GM12875 (cell line): ENCODE measurements around the gene JAK3.
"Not testable (repeated sequence)": the region's sequence is repeated elsewhere in the genome, so short reads cannot be mapped to it uniquely, and the experiment has no call there.

Source experiments
- H3K4me3 ChIP-seq: one replicate; pipeline ENCODE4 v1.5.1; 2011; ENCODE audit warnings: low read depth, low read length, control low read depth
- CTCF ChIP-seq: IDR thresholded peaks from 2 replicates; pipeline ENCODE4 v1.5.1; 2011; ENCODE audit warnings: low read depth, mild to moderate bottlenecking, control low read depth, inconsistent platforms, low read length, moderate library complexity, borderline replicate concordance; ENCODE audit not compliant: insufficient read depth

JAK3 gene

GRCh38 chr19:17780781-17781180 lies 67.0 kb downstream of the JAK3 start:
- H3K4me3 ChIP-seq, result no peak overlapping the region
- no peak for TF ChIP-seq CTCF

- no peak for TF ChIP-seq CTCF
- H3K4me3 ChIP-seq, result no peak overlapping the region
Measured at GRCh38 chr19:17778968-17779929, 68.5 kb downstream of the JAK3 start.

GRCh38 chr19:17778251-17778967 lies 69.4 kb downstream of the JAK3 start:
- no peak for TF ChIP-seq CTCF
- no peak overlapping the region for H3K4me3 ChIP-seq

- H3K4me3 ChIP-seq, result not testable (repeated sequence)
Measured at GRCh38 chr19:17777840-17778239, 69.9 kb downstream of the JAK3 start.

- no peak overlapping the region for H3K4me3 ChIP-seq
- TF ChIP-seq CTCF, result no peak
Measured at GRCh38 chr19:17775991-17776803, 71.6 kb downstream of the JAK3 start.

- no peak overlapping the region for H3K4me3 ChIP-seq
- TF ChIP-seq CTCF, result peak; percentile 60
Measured at GRCh38 chr19:17775245-17775927, 72.4 kb downstream of the JAK3 start.
